PFSK-1 (cell line): ENCODE data around the gene MFSD2B.

Source experiments
- SIN3A ChIP-seq: IDR thresholded peaks from 2 replicates; pipeline ENCODE4 v1.6.1; 2012; ENCODE audit warnings: mild to moderate bottlenecking, low read length, moderate library complexity, borderline replicate concordance; ENCODE audit not compliant: insufficient read depth
- TAF1 ChIP-seq: IDR thresholded peaks from 2 replicates; pipeline ENCODE4 v1.6.1; 2012; ENCODE audit warnings: low read length, control low read depth, borderline replicate concordance; ENCODE audit not compliant: insufficient read depth
- TF ChIP-seq, protein P1 (sequence below), 2 experiments: IDR thresholded peaks; 2 replicates each; pipeline versions ENCODE4 v1.6.1 to v1.8.0; 2011 to 2012; ENCODE audit warnings: low read depth in 2 of 2, low read length in 2 of 2, control low read depth in 1 of 2, inconsistent platforms in 1 of 2, mild to moderate bottlenecking in 1 of 2, moderate library complexity in 1 of 2; ENCODE audit not compliant: insufficient read depth in 1 of 2

DNA sequence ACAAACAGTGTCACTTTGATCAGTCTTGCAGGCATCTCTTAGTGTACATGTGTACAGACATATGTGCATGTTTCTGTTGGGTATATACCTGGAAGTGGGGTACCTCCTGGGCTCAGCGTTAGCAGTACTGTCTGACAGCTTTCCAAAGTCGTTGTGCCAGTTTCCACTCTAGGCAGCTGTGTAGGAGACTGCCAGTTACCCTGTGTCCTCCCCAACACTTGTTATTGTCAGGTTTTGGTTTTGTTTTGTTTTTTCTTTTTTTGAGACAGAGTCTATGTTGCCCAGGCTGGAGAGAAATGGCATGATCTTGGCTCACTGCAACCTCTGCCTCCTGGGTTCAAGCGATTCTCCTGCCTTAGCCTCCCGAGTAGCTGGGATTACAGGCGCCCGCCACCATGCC lies 45.9 kb downstream of the MFSD2B start:
- TF ChIP-seq, protein P1, sequence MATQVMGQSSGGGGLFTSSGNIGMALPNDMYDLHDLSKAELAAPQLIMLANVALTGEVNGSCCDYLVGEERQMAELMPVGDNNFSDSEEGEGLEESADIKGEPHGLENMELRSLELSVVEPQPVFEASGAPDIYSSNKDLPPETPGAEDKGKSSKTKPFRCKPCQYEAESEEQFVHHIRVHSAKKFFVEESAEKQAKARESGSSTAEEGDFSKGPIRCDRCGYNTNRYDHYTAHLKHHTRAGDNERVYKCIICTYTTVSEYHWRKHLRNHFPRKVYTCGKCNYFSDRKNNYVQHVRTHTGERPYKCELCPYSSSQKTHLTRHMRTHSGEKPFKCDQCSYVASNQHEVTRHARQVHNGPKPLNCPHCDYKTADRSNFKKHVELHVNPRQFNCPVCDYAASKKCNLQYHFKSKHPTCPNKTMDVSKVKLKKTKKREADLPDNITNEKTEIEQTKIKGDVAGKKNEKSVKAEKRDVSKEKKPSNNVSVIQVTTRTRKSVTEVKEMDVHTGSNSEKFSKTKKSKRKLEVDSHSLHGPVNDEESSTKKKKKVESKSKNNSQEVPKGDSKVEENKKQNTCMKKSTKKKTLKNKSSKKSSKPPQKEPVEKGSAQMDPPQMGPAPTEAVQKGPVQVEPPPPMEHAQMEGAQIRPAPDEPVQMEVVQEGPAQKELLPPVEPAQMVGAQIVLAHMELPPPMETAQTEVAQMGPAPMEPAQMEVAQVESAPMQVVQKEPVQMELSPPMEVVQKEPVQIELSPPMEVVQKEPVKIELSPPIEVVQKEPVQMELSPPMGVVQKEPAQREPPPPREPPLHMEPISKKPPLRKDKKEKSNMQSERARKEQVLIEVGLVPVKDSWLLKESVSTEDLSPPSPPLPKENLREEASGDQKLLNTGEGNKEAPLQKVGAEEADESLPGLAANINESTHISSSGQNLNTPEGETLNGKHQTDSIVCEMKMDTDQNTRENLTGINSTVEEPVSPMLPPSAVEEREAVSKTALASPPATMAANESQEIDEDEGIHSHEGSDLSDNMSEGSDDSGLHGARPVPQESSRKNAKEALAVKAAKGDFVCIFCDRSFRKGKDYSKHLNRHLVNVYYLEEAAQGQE (IDR thresholded peaks at IDR 0.05; ENCODE audit: insufficient read depth in 1 of 2, low read depth in 2 of 2, low read length in 2 of 2), result no peak
- TF ChIP-seq SIN3A (no peak), TAF1 (no peak)
